A549 (cell line): ENCODE measurements around the gene HNRNPAB.

Source experiments
- HDAC2 ChIP-seq: fragments of 200-600 bp; sonication (generic); IDR thresholded peaks from 2 replicates; pipeline ENCODE4 v1.6.1; 2016
- MAX ChIP-seq: IDR thresholded peaks from 2 replicates; pipeline ENCODE4 v1.6.1; 2012
- POLR2A ChIP-seq: IDR thresholded peaks from 2 replicates; pipeline ENCODE4 v1.6.1; 2012; ENCODE audit warnings: mild to moderate bottlenecking, low read length
- RAD21 ChIP-seq, 2 experiments: fragments of >200 bp in 1 of 2; sonication (Bioruptor Twin) in 1 of 2; formaldehyde crosslinking in 1 of 2; IDR thresholded peaks in 1 of 2; conservative IDR thresholded peaks in 1 of 2; 2 replicates in 1 of 2; 3 replicates in 1 of 2; pipeline ENCODE4 v1.6.1; 2012 to 2018; ENCODE audit warnings: inconsistent platforms in 1 of 2
- REST ChIP-seq: fragments of 200-600 bp; sonication (generic); IDR thresholded peaks from 2 replicates; pipeline ENCODE4 v1.6.1; 2016; ENCODE audit warnings: antibody characterized with exemption, mild to moderate bottlenecking, moderate library complexity
- RFX5 ChIP-seq: fragments of 450-650 bp; IDR thresholded peaks from 2 replicates; pipeline ENCODE4 v1.7.1; 2014; ENCODE audit warnings: antibody characterized with exemption, mild to moderate bottlenecking, moderate library complexity
- USF2 ChIP-seq: fragments of 450-650 bp; IDR thresholded peaks from 2 replicates; pipeline ENCODE4 v1.6.1; 2014; ENCODE audit warnings: antibody characterized with exemption

GRCh38 chr5:178196281-178196812 is 8.0 kb upstream of the HNRNPAB start:
- TF ChIP-seq MAX (no peak), HDAC2 (no peak), RAD21 (conservative IDR thresholded peaks at IDR 0.05 in 1 of 2, IDR thresholded peaks at IDR 0.05 in 1 of 2) (no peak), USF2 (no peak), REST (no peak), POLR2A (no peak), RFX5 (no peak)
